Lower leg skin (tissue), 3 donors: ENCODE measurements around the gene FGF18.

ENCODE experiments used
- POLR2A ChIP-seq, 2 donors: fragments of 450-650 bp; IDR thresholded peaks; one replicate each; pipeline ENCODE4 v1.6.1; 2016 to 2017; ENCODE audit warnings: antibody characterized with exemption in 2 of 2, mild to moderate bottlenecking in 1 of 2, moderate library complexity in 1 of 2
- TF ChIP-seq, protein P1 (sequence below), 3 donors: fragments of 450-650 bp; IDR thresholded peaks; one replicate each; pipeline ENCODE4 v1.5.1; 2016; ENCODE audit warnings: antibody characterized with exemption in 3 of 3, mild to moderate bottlenecking in 3 of 3, moderate library complexity in 2 of 3

DNA sequence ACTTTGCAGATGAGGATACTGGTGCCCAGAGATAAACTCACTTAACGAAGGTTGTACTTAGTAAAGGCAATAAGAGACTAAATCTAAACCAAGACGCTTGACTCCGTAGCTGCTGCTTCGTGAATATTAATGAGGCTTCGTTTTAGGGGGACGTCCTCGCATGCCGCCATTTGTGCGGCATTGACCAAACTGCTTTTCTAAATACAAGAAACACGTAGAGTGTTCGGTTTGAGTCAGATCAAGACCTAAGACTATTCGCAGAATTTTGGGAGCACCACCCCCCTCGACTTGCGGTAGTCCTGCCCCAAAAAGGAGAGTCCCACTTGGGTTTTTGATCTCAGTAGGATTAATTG is 30.7 kb upstream of the FGF18 start:
- TF ChIP-seq, protein P1, sequence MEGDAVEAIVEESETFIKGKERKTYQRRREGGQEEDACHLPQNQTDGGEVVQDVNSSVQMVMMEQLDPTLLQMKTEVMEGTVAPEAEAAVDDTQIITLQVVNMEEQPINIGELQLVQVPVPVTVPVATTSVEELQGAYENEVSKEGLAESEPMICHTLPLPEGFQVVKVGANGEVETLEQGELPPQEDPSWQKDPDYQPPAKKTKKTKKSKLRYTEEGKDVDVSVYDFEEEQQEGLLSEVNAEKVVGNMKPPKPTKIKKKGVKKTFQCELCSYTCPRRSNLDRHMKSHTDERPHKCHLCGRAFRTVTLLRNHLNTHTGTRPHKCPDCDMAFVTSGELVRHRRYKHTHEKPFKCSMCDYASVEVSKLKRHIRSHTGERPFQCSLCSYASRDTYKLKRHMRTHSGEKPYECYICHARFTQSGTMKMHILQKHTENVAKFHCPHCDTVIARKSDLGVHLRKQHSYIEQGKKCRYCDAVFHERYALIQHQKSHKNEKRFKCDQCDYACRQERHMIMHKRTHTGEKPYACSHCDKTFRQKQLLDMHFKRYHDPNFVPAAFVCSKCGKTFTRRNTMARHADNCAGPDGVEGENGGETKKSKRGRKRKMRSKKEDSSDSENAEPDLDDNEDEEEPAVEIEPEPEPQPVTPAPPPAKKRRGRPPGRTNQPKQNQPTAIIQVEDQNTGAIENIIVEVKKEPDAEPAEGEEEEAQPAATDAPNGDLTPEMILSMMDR (IDR thresholded peaks at IDR 0.05): no peak
- no peak for TF ChIP-seq POLR2A (IDR thresholded peaks at IDR 0.05)
